Occipital lobe (tissue), 2 donors: ENCODE data around the gene ORMDL2. TPM values are rescaled to one million over a fixed set of nuclear protein-coding genes. Genes with fewer than 3 reads are reported as not detected.
A peak's percentile ranks its signal among the peaks of the same experiment; 100 is the strongest.
"Not testable (repeated sequence)": the region's sequence is repeated elsewhere in the genome, so short reads cannot be mapped to it uniquely, and the experiment has no call there.

ENCODE experiments used
- DNase-seq: peaks from one replicate; lab custom pipeline; 2025; lab: John Stamatoyannopoulos, UW
- total RNA-seq: library from RNA; depleted of rRNA; stranded (reverse); fragments of >200 nt; gene quantifications from one replicate; pipeline ENCODE4 v1.2.3, GENCODE V29; 2014

ORMDL2 gene
- total RNA-seq, 1 donor from 2014 or later, result 6.2 TPM

GRCh38 chr12:55828357-55828756 lies 10.5 kb downstream of the ORMDL2 start:
- DNase-seq, result no peak

- DNase-seq, result no peak
Observed at GRCh38 chr12:55829967-55830600, 12.2 kb downstream of the ORMDL2 start.

- peak; percentile 71 for DNase-seq
Observed at GRCh38 chr12:55830601-55831446, 13.0 kb downstream of the ORMDL2 start.

GRCh38 chr12:55831447-55831815 lies 13.6 kb downstream of the ORMDL2 start:
- DNase-seq, result no peak

GRCh38 chr12:55833056-55833455 lies 15.2 kb downstream of the ORMDL2 start:
- DNase-seq, result no peak

GRCh38 chr12:55834400-55834799 lies 16.6 kb downstream of the ORMDL2 start:
- not testable (repeated sequence) for DNase-seq

GRCh38 chr12:55838361-55838760 lies 20.5 kb downstream of the ORMDL2 start:
- DNase-seq, result no peak

GRCh38 chr12:55839345-55840140 lies 21.7 kb downstream of the ORMDL2 start:
- no peak for DNase-seq

- DNase-seq, result no peak
Observed at GRCh38 chr12:55840581-55841351, 22.9 kb downstream of the ORMDL2 start.

GRCh38 chr12:55842681-55843429 lies 25.0 kb downstream of the ORMDL2 start, which contains the start of gene MMP19:
MMP19 (minus strand) TSS chr12:55842936; CDS start chr12:55842830, 106 bp downstream.
- DNase-seq, result no peak

GRCh38 chr12:55843431-55843830 lies 25.6 kb downstream of the ORMDL2 start:
- no peak for DNase-seq

GRCh38 chr12:55844961-55845360 lies 27.1 kb downstream of the ORMDL2 start:
- no peak for DNase-seq

GRCh38 chr12:55845361-55845760 lies 27.5 kb downstream of the ORMDL2 start:
- DNase-seq, result no peak

- DNase-seq, result no peak
Observed at GRCh38 chr12:55845785-55846496, 28.1 kb downstream of the ORMDL2 start.

GRCh38 chr12:55847033-55847432 lies 29.2 kb downstream of the ORMDL2 start:
- DNase-seq, result no peak

- peak; percentile 39 for DNase-seq
Observed at GRCh38 chr12:55847603-55848291, 29.9 kb downstream of the ORMDL2 start.

GRCh38 chr12:55849616-55850343 lies 31.9 kb downstream of the ORMDL2 start:
- DNase-seq, result no peak

GRCh38 chr12:55850401-55850800 lies 32.6 kb downstream of the ORMDL2 start:
- no peak for DNase-seq

- DNase-seq, result no peak
Observed at GRCh38 chr12:55850893-55851292, 33.1 kb downstream of the ORMDL2 start.
